NK-92 treated with Interleukin-12 subunit alpha and Interleukin-12 subunit beta, amount 100 ng/mL, for 24 hours (cell line): ENCODE results near the gene ZNF227.
"Not testable (repeated sequence)": the region's sequence is repeated elsewhere in the genome, so short reads cannot be mapped to it uniquely, and the experiment has no call there.

ENCODE experiments used
- DNase-seq: peaks from one replicate; lab custom pipeline; 2025; lab: John Stamatoyannopoulos, UW

The ZNF227 gene

GRCh38 chr19:44212250-44212865 is at the start of gene ZNF227:
TSS of gene ZNF227 (plus strand) at chr19:44212532. CDS start at chr19:44217793, 5,261 bp downstream.
- DNase-seq = peak; percentile 31

DNA sequence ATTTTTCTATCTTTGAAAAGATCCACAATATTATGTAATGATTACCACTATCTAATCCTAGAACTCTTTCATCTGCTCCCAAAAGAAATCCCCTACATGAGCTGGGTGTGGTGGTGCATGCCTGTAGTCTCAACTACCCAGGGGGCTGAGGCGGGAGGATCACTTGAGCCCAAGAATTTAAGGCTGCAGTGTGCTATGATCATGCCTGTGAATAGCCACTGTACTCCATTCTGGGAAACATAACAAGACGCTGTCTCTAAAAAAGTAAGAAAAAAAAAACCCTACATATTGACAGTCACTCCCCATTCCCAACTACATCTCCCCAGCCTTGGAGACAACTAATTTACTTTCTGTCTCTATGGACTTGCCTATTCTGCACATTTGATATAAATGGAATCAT is 48.5 kb upstream of the ZNF227 start:
- DNase-seq = no peak

DNA sequence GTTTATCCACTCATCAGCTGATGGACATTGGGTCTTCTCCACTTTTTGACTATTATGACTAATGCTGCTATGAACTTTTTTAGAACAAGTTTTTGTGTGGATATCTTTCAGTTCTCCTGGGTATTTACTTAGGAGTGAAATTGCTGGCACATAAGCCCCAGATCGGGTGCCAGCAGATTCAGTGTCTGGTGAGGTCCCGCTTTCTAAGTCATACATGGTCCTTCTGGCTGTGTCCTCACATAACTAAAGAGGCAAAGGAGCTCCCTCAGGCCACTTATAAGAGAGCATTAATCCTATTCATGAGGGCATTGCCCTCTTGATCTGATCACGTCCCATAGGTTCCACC is 48.0 kb upstream of the ZNF227 start:
- no peak for DNase-seq

DNA sequence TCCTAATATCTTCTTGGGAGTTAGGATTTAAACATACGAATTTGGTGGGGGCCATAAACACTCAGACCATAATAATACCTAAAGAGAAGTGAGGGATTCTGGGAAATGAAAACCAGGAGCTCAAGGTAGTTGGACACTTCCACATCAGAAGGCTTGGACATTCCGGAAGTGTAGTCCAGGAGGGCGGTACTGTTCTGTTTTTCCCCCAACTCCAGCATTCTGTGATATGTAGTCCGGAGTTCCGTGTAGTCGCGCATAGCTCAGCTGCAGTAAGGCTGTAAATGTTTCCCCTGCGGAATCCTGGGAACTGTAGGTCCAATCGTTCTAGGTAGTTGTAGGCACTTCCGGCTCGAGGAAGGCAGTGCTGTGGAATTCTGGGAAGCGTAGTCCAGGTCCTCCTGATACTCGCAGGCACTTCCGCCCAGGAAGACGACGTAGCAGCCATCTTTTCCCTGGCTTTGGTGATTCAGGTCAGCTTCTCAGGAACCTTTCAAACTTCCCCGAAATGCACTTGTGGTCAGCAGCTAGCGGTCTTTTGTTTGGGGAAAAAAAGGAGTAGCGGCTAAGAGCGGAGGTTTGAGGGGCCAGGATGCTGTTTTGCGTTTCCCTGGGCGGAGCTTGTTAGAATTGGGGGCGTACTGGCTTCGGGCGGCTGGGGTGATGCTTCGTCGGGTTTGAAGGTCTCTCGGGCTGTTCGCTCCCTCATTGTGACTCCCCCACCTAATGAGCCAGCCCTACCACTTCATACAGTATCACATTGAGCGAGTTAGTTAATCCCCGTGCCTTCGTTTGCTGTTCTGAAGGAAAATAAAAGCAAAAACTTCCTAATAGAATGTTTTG is 47.4 kb upstream of the ZNF227 start, which contains the start of gene ZNF226:
Gene ZNF226 (plus strand): TSS at position 428 of the 840 bp plus-strand sequence. CDS start 4,981 bp downstream, outside the sequence.
- peak; percentile 76 for DNase-seq

DNA sequence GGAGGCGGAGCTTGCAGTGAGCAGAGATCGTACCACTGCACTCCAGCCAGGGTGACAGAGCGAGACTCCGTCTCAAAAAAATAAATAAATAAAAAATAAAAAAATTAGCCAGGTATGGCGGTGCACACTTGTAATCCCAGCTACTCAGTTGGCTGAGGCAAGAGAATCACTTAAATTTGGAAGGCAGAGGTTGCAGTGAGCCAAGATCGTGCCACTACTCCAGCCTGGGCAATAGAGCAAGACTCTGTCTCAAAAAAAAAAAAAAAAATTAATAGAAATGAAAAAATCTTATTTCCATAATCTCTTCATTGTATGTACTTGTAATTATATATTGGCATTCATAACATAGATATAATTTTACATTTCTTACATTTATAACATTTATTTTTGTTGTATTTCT is 41.7 kb upstream of the ZNF227 start:
- DNase-seq = not testable (repeated sequence)

DNA sequence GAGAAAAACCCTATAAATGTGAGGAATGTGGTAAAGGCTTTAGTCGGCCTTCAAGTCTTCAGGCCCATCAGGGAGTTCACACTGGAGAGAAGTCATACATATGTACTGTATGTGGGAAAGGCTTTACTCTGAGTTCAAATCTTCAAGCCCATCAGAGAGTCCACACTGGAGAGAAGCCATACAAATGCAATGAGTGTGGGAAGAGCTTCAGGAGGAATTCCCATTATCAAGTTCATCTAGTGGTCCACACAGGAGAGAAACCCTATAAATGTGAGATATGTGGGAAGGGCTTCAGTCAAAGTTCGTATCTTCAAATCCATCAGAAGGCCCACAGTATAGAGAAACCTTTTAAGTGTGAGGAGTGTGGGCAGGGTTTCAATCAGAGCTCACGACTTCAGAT is 35.7 kb upstream of the ZNF227 start:
- DNase-seq = no peak

DNA sequence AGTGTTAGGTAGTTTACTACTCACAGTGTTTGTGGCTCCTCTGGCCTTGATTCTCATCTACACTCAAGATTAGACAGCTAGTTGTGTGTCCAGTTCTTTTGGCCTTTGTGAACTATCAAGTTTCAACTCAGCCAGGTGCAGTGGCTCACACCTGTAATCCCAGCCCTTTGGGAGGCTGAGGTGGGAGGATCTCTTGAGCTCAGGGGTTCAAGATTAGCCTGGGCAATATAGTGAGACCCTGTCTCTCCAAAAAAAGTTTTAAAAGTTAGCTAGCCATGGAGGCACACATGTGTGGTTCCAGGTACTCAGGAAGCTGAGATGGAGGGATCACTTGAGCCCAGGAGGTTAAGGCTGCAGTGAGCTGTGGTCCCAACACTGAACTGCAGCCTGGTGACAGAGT is 31.4 kb upstream of the ZNF227 start:
- DNase-seq = no peak

DNA sequence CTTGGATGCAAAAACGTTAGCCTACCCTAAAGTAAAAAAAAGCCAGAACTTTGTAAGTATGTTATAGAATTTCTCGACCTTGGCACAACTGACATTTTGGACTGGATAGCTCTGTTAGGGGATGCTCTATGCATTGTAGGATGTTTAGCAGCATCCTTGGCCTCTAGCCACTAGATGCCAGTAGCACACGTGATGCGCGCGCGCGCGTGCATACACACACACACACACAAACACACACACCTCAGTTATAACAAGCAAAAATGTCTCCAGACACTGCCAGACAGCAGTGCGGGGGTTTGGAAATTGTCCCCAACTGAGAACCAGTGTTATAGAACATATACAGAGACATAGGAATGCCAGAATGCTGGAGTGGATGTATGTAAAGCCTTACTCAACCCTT is 30.2 kb upstream of the ZNF227 start:
- DNase-seq = no peak

DNA sequence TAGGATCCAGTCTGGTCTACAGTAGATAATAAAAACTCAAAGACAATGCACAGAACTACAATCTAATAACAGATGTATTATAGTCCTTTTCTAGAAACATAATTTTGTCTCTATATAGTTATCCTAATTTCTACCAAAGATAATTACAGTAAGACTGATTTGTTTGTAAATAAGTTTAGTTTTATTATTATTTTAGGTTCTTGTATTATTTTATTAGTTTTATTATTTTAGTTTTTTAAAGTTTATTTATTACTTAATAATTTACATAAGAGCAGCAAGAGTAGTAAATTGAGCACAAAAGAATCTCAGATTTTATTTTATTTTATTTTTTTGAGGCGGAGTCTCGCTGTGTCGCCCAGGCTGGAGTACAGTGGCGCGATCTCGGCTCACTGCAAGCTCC is 22.3 kb upstream of the ZNF227 start:
- no peak for DNase-seq

GRCh38 chr19:44192127-44192526 is 20.2 kb upstream of the ZNF227 start:
- DNase-seq = no peak

DNA sequence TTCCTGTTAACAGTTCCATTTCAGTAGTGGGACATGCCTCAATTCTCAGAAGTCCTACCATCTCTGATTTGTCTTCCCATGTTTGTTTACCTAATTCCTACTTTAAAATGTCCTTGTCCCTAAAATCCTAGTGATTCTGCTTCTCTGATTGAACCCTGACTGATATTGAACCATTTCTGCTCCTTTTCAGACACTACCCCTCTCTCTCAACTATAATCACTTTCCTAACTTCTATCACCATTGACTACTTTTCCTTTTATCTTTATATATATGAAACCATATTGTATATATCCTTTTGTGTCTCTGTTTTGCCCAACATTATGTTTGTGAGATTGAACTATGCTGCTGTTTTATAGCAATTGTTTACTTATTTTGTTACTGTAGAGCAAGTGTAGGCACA is 15.6 kb upstream of the ZNF227 start:
- no peak for DNase-seq

DNA sequence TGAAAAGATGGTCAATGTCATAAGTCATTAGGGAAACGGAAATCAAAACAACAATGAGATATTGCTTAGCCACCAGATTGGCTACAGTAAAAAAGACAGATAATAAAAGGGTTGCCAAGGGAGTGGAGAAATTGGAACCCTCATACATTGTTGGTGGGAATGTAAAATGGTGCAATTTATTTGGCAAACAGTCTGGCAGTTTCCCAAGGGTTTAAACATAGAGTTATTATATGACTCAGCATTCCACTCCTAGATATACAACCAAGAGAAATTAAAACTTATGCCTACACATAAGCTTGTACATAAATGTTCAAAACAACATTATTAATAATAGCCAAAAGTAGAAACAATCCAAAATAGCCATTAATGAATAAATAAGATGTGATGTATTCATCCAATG is 9.9 kb upstream of the ZNF227 start:
- no peak for DNase-seq

GRCh38 chr19:44202974-44203373 is 9.4 kb upstream of the ZNF227 start:
- DNase-seq = no peak

DNA sequence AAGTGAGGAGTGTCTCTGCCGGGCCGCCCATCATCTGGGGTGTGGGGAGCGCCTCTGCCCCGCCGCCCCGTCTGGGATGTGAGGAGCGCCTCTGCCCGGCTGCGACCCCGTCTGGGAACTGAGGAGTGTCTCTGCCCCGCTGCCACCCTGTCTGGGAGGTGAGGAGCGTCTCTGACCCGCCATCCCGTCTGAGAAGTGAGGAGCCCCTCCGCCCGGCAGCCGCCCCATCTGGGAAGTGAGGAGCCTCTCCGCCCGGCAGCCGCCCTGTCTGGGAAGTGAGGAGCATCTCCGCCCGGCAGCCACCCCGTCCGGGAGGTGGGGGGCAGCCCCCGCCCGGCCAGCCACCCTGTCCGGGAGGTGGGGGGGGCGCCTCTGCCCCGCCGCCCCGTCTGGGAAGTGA is 8.5 kb upstream of the ZNF227 start:
- DNase-seq = not testable (repeated sequence)

DNA sequence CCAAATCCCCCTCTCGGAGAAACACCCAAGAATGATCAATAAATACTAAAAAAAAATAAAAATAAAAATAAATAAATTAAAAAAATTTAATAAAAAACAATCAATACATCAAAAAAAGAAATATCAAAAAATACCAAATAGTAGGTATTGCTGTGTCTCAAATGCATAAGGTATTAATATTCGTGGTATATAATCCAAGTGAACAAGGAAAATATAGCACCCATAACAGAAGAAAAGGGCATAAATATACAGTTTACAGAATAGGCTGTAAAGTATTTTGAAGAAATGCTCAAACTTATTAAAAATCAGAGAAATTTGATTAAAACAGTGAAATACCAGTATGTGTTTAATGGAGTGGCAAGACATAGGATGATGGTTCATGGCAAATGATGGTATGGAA is 7.6 kb upstream of the ZNF227 start:
- DNase-seq = no peak

DNA sequence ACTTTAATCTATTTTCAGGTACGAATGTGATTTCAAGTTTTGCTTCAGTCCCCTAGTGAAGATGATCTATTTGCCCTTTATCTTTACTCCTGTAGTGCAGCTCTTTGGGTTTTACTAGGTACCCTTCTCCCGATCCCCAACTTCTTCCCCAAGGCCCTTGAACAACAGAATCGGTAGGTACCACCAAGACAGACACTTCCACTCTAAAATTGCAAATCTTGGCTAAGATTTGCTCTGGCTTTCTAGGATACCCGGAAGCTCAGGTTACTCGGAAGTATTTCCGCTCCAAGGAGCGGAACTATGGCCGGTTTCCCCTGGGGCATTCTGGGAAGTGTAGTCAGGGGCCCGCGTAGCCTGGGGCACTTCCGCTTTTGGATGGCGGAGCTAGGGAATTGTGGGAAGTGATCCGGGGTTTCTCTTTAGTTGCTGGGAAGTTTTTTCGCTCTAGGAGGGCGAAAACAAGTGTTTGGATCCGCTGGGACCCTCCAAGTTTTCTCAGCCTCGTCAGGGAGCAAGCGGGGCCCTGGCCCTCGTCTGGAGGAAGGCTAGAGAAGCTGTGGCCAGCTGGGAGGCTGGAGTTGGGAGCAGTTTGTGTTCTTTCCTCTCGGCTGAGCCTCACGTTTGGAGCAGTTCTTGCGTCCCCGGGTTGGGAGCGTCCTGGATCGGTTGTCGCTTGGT is 5.1 kb upstream of the ZNF227 start:
- peak; percentile 69 for DNase-seq

DNA sequence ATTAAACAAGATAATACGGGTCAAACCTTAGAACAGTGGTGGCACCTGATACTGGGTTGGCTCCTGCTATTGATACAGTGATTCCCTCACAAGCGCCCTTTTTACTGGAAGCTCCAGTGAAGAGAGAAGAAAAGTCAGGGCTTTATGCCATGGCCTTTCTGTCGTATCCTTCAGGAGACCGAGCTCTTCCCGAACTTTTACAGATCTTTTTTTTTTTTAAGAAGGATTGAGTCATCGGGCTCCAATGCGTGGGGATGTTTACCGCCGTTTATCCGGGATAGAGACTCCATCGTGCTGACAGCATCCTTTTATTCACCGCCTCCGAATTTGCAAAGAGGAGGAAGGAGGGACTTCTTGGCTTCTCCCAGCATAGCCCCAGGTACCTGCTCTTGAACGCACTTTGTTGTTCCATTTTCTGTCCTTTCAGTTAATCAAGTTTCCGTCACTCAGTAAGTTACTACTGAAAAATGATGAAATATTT is 574 bp downstream of the ZNF227 start:
- no peak for DNase-seq

GRCh38 chr19:44219926-44220325 is 7.6 kb downstream of the ZNF227 start:
- not testable (repeated sequence) for DNase-seq

DNA sequence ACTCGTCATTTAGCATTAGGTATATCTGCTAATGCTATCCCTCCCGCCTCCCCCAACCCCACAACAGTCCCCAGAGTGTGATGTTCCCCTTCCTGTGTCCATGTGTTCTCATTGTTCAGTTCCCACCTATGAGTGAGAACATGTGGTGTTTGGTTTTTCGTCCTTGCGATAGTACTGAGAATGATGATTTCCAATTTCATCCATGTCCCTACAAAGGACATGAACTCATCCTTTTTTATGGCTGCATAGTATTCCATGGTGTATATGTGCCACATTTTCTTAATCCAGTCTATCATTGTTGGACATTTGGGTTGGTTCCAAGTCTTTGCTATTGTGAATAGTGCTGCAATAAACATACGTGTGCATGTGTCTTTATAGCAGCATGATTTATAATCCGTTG is 8.4 kb downstream of the ZNF227 start:
- DNase-seq = not testable (repeated sequence)

DNA sequence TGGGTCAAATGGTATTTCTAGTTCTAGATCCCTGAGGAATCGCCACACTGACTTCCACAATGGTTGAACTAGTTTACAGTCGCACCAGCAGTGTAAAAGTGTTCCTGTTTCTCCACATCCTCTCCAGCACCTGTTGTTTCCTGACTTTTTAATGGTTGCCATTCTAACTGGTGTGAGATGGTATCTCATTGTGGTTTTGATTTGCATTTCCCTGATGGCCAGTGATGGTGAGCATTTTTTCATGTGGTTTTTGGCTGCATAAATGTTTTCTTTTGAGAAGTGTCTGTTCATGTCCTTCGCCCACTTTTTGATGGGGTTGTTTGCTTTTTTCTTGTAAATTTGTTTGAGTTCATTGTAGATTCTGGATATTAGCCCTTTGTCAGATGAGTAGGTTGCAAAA is 9.0 kb downstream of the ZNF227 start:
- DNase-seq = not testable (repeated sequence)

- no peak for DNase-seq
Measured at GRCh38 chr19:44228318-44228717, 16.0 kb downstream of the ZNF227 start.

DNA sequence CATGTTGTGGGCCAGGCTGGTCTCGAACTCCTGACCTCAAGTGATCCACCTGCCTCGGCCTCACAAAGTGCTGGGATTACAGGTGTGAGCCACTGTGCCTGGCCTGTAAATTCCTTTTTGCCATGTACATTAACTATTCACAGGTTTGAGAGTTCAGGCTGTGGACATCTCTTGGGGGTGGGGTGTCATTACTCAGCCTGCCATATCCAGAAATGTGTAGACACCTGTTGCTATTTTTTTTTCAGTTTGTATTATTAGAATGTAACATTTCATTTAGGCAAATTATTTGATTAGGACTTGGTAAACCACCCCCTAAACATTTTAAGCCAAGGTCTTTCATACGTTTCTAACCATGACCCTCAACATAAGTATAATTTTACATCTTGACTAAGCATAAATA is 20.5 kb downstream of the ZNF227 start:
- DNase-seq = no peak

GRCh38 chr19:44236384-44236783 is 24.1 kb downstream of the ZNF227 start:
- DNase-seq = no peak
